SH-SY5Y (cell line): Measurements from ENCODE around the gene GCN1.

Experiments
- GATA2 ChIP-seq: IDR thresholded peaks from 2 replicates; pipeline ENCODE4 v1.6.1; 2011; ENCODE audit warnings: mild to moderate bottlenecking, low read depth, low read length
- GATA3 ChIP-seq: IDR thresholded peaks from 2 replicates; pipeline ENCODE4 v1.6.1; 2011; ENCODE audit warnings: low read depth, mild to moderate bottlenecking, low read length, moderate library complexity

DNA sequence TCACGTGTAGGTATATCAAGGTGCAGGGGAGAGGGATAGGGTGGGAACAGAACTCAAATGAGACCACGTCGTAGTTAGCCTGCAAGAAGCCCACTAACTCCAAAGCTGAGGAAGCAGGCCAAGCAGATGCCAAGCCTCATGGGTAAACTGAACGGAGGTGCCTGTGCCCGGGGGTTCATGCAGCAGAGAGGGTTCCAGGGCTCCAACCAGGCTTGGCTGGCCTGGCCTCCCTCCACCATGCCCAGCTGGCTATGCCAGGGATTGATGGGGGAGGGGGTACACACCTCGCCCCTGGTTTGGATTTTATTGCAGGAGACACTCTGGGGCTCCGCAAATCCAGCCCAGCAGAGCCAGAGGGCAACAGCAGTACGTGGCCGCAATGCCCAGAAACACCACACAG is 43.7 kb upstream of the GCN1 start:
- TF ChIP-seq GATA3 (no peak), GATA2 (no peak)
